Left renal cortex interstitium (tissue), 4 donors: ENCODE results near the gene EYS. TPM values are rescaled to one million over a fixed set of nuclear protein-coding genes. Genes with fewer than 3 reads are reported as not detected.
"Not testable (repeated sequence)": the region's sequence is repeated elsewhere in the genome, so short reads cannot be mapped to it uniquely, and the experiment has no call there.

Experiments used
- DNase-seq, 4 donors: peaks; one replicate each; pipeline ENCODE4 v3.0.0-alpha.2; 2013; ENCODE audit warnings: low read depth in 4 of 4, low spot score in 2 of 4, missing footprints in 1 of 4
- polyA plus RNA-seq, 4 donors: library from polyadenylated mRNA; unstranded; fragments of 120-200 nt; gene quantifications; one replicate each; pipeline ENCODE4 v1.2.1, GENCODE V29; 2013; ENCODE audit not compliant: insufficient read length in 4 of 4

The EYS gene
- polyA plus RNA-seq, 4 donors = 0.43 to 0.81 (median 0.67) TPM

GRCh38 chr6:65113581-65113980, 593.4 kb downstream of the EYS start:
- no peak for DNase-seq

GRCh38 chr6:65112435-65112834, 594.6 kb downstream of the EYS start:
- no peak for DNase-seq

GRCh38 chr6:65110031-65110430, 597.0 kb downstream of the EYS start:
- no peak for DNase-seq

GRCh38 chr6:65098349-65098748, 608.7 kb downstream of the EYS start:
- DNase-seq = no peak

- DNase-seq = no peak
These were observed 615.5 kb downstream of the EYS start for GRCh38 chr6:65091561-65091960.

- no peak for DNase-seq
These were observed 618.5 kb downstream of the EYS start for GRCh38 chr6:65088575-65088974.

- DNase-seq = no peak
These were observed 625.3 kb downstream of the EYS start for GRCh38 chr6:65081756-65082155.

- no peak for DNase-seq
These were observed 631.3 kb downstream of the EYS start for GRCh38 chr6:65075705-65076230.

GRCh38 chr6:65072500-65072899, 634.5 kb downstream of the EYS start:
- no peak for DNase-seq

GRCh38 chr6:65071480-65071879, 635.5 kb downstream of the EYS start:
- no peak for DNase-seq

GRCh38 chr6:65064844-65065243, 642.2 kb downstream of the EYS start:
- no peak for DNase-seq

GRCh38 chr6:65059568-65059967, 647.5 kb downstream of the EYS start:
- DNase-seq = no peak

- DNase-seq = no peak
These were observed 651.5 kb downstream of the EYS start for GRCh38 chr6:65055545-65055944.

- no peak for DNase-seq
These were observed 654.4 kb downstream of the EYS start for GRCh38 chr6:65052626-65053025.

GRCh38 chr6:65045801-65046200, 661.2 kb downstream of the EYS start:
- no peak for DNase-seq

- DNase-seq = no peak
These were observed 693.0 kb downstream of the EYS start for GRCh38 chr6:65014006-65014405.

GRCh38 chr6:65006788-65007187, 700.2 kb downstream of the EYS start:
- no peak for DNase-seq

- no peak for DNase-seq
These were observed 702.7 kb downstream of the EYS start for GRCh38 chr6:65004283-65004682.

- not testable (repeated sequence) for DNase-seq
These were observed 704.1 kb downstream of the EYS start for GRCh38 chr6:65002882-65003281.

GRCh38 chr6:65000815-65001214, 706.2 kb downstream of the EYS start:
- DNase-seq = no peak

- no peak for DNase-seq
These were observed 708.8 kb downstream of the EYS start for GRCh38 chr6:64998204-64998603.

- DNase-seq = no peak
These were observed 710.7 kb downstream of the EYS start for GRCh38 chr6:64996301-64996700.

GRCh38 chr6:64990652-64991304, 716.2 kb downstream of the EYS start:
- DNase-seq = no peak
